Smooth muscle cell (in vitro differentiated cells): Measurements from ENCODE around the gene APOBEC3B. TPM values are rescaled to one million over a fixed set of nuclear protein-coding genes. Genes with fewer than 3 reads are reported as not detected.

Experiments used
- DNase-seq: peaks from one replicate; lab custom pipeline; 2025; ENCODE audit not compliant: unreplicated experiment; lab: John Stamatoyannopoulos, UW
- H2AFZ ChIP-seq: fragments of 200-600 bp; sonication (generic); 2 replicates; pipeline ENCODE4 v1.6.0; 2016; ENCODE audit warnings: antibody characterized with exemption, low read depth, mild to moderate bottlenecking
- H3F3A ChIP-seq: fragments of 200-600 bp; sonication (generic); 2 replicates; pipeline ENCODE4 v1.6.0; 2017; ENCODE audit warnings: antibody characterized with exemption, low read depth
- H3K27ac ChIP-seq: fragments of 200-600 bp; sonication (generic); 2 replicates; pipeline ENCODE4 v1.5.1; 2016; ENCODE audit warnings: low read depth, mild to moderate bottlenecking
- H3K27me3 ChIP-seq: fragments of 200-600 bp; sonication (generic); 2 replicates; pipeline ENCODE4 v1.6.1; 2016; ENCODE audit warnings: low read depth, mild to moderate bottlenecking
- H3K36me3 ChIP-seq: fragments of 200-600 bp; sonication (generic); 2 replicates; pipeline ENCODE4 v1.5.1; 2016; ENCODE audit warnings: low read depth
- H3K4me1 ChIP-seq: fragments of 200-600 bp; sonication (generic); 2 replicates; pipeline ENCODE4 v1.5.1; 2016; ENCODE audit warnings: low read depth
- H3K4me2 ChIP-seq: fragments of 200-600 bp; sonication (generic); 2 replicates; pipeline ENCODE4 v1.6.0; 2016; ENCODE audit warnings: mild to moderate bottlenecking
- H3K4me3 ChIP-seq: fragments of 200-600 bp; sonication (generic); 2 replicates; pipeline ENCODE4 v1.5.1; 2016; ENCODE audit warnings: mild to moderate bottlenecking
- H3K79me2 ChIP-seq: fragments of 200-600 bp; sonication (generic); 2 replicates; pipeline ENCODE4 v1.6.0; 2016; ENCODE audit warnings: low read depth, mild to moderate bottlenecking
- H3K9ac ChIP-seq: fragments of 200-600 bp; sonication (generic); 2 replicates; pipeline ENCODE4 v1.6.0; 2016; ENCODE audit warnings: low read depth
- H3K9me3 ChIP-seq: fragments of 200-600 bp; sonication (generic); replicated peaks from 2 replicates; pipeline ENCODE4 v1.5.1; 2016; ENCODE audit warnings: low read depth
- H4K20me1 ChIP-seq: fragments of 200-600 bp; sonication (generic); 2 replicates; pipeline ENCODE4 v1.6.0; 2016; ENCODE audit warnings: low read depth
- CTCF ChIP-seq: fragments of 200-600 bp; sonication (generic); IDR thresholded peaks from 2 replicates; pipeline ENCODE4 v1.5.1; 2017; ENCODE audit warnings: borderline replicate concordance, mild to moderate bottlenecking, antibody characterized with exemption; ENCODE audit not compliant: insufficient read depth, poor library complexity, severe bottlenecking
- WGBS: methylation state at CpG from one replicate; pipeline ENCODE4 v1.1.7; 2016; ENCODE audit warnings: low lambda C conversion rate; 5-methylcytosine and 5-hydroxymethylcytosine counted together
- polyA plus RNA-seq: library from polyadenylated mRNA; unstranded; fragments of >200 nt; fragmentation: Nextera tagmentation; extraction: Ambion mirVana; gene quantifications from 2 replicates; pipeline ENCODE4 v1.2.1, GENCODE V29; 2016
- total RNA-seq: library from RNA; depleted of rRNA; stranded (reverse); fragments of >200 nt; gene quantifications from 2 replicates; pipeline ENCODE4 v1.2.3, GENCODE V29; 2014

The APOBEC3B gene
- total and polyA plus RNA-seq, 2 experiments from 2014 or later, result 0.58 to 5.6 TPM

- Histone ChIP-seq H3K36me3 (no peaks in the 10 kb centered on the region), H3F3A (no peaks in the 10 kb centered on the region), H3K4me2 (no peak overlapping the region), H3K79me2 (no peaks in the 10 kb centered on the region), H2AFZ (no peak overlapping the region), H3K4me1 (no peaks in the 10 kb centered on the region), H3K9ac (no peak overlapping the region), H3K4me3 (no peak overlapping the region), H3K27ac (no peak overlapping the region), H3K9me3 (no peaks in the 10 kb centered on the region), H3K27me3 (peaks cover 7% of the 10 kb centered on the region), H4K20me1 (no peaks in the 10 kb centered on the region)
- whole genome bisulfite sequencing, result 85% methylated on average over 9 of the region's 9 CpGs
- no peak for TF ChIP-seq CTCF
- DNase-seq, result no peak
These were observed 18.3 kb upstream of the APOBEC3B start for GRCh38 chr22:38963872-38964271.

GRCh38 chr22:38964306-38964705 is 17.8 kb upstream of the APOBEC3B start:
- H3K79me2 ChIP-seq, result no peaks in the 10 kb centered on the region
- no peak overlapping the region for H3K9ac ChIP-seq
- no peak overlapping the region for H2AFZ ChIP-seq
- no peaks in the 10 kb centered on the region for H3F3A ChIP-seq
- no peaks in the 10 kb centered on the region for H3K36me3 ChIP-seq
- peaks cover 2% of the 10 kb centered on the region for H3K27me3 ChIP-seq
- no peak overlapping the region for H3K27ac ChIP-seq
- no peak overlapping the region for H3K4me2 ChIP-seq
- TF ChIP-seq CTCF, result no peak
- H3K9me3 ChIP-seq, result no peaks in the 10 kb centered on the region
- WGBS, result 95% methylated on average over 5 of the region's 7 CpGs
- no peaks in the 10 kb centered on the region for H4K20me1 ChIP-seq
- DNase-seq, result no peak
- H3K4me1 ChIP-seq, result no peaks in the 10 kb centered on the region
- H3K4me3 ChIP-seq, result no peak overlapping the region

GRCh38 chr22:38964989-38965388 is 17.2 kb upstream of the APOBEC3B start:
- Histone ChIP-seq H3K9ac (no peak overlapping the region), H3K4me2 (no peak overlapping the region), H3K4me3 (no peak overlapping the region), H3K4me1 (no peaks in the 10 kb centered on the region), H3K9me3 (no peaks in the 10 kb centered on the region), H3K79me2 (no peaks in the 10 kb centered on the region), H4K20me1 (no peaks in the 10 kb centered on the region), H3K27me3 (no peaks in the 10 kb centered on the region), H3K36me3 (no peaks in the 10 kb centered on the region), H3F3A (no peaks in the 10 kb centered on the region), H2AFZ (no peak overlapping the region), H3K27ac (no peak overlapping the region)
- 87% methylated on average over 4 of the region's 4 CpGs for WGBS
- no peak for DNase-seq
- TF ChIP-seq CTCF, result no peak

DNA sequence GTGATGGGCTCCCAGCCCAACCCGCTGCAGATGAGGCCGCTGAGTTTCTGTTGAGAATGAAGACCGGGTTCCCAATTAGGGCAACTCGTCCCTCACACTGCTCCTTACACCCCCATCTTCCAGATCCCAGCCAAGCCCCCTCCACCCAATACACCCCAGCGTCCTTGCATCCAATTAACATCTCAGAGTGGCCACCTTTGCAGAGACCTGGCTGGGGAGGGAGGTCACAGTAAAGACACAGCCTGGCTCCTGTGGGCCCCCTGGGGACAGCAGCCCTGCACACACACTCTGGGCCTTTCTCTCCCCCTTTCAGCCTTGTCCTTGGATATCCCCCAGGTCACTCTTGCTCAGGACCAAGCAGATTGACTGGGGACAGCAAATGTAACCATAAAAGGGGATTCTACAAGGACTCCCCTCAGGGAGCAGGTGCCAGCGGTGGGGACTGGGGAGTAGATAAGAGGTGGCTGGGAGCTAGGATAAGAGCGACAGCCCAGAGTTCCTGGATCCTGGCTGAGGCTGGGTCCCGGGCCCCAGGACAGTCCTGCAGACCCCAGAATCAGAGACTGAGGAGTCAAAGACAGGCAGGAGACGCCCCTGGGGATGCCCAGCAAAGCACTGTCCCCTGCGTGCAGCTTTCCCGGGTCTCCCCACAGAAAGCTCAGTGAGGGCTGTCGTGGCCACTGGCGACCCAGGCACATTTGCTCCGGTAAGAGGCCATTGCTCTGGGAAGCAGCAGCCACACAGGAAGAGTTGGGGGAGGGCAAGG is 16.4 kb upstream of the APOBEC3B start:
- Histone ChIP-seq H3K9ac (no peak overlapping the region), H3K79me2 (no peaks in the 10 kb centered on the region), H3K27me3 (no peaks in the 10 kb centered on the region), H3K36me3 (no peaks in the 10 kb centered on the region), H4K20me1 (no peaks in the 10 kb centered on the region), H2AFZ (no peak overlapping the region), H3K9me3 (no peaks in the 10 kb centered on the region), H3K4me3 (no peak overlapping the region), H3K4me2 (no peak overlapping the region), H3K4me1 (no peaks in the 10 kb centered on the region), H3F3A (no peaks in the 10 kb centered on the region), H3K27ac (no peak overlapping the region)
- no peak for DNase-seq
- TF ChIP-seq CTCF, result no peak
- WGBS, result 84% methylated on average over 14 of the region's 14 CpGs
